AG09309 (cell line): ENCODE measurements around the gene NOP14.

Experiments used
- DNase-seq: peaks from one replicate; pipeline ENCODE4 v3.0.0-alpha.2; 2010; ENCODE audit warnings: low read depth
- H3K4me3 ChIP-seq: 2 replicates; pipeline ENCODE4 v1.5.1; 2011; ENCODE audit warnings: mild to moderate bottlenecking, low read depth, low read length, moderate library complexity; ENCODE audit not compliant: control insufficient read depth
- CTCF ChIP-seq: IDR thresholded peaks from 2 replicates; pipeline ENCODE4 v1.5.1; 2011; ENCODE audit warnings: mild to moderate bottlenecking, low read depth, low read length, inconsistent platforms; ENCODE audit not compliant: insufficient read depth, control insufficient read depth; ENCODE audit errors: missing control alignments

NOP14 gene

GRCh38 chr4:2929469-2929868, 33.7 kb downstream of the NOP14 start:
- DNase-seq: no peak
- H3K4me3 ChIP-seq: no peak overlapping the region
- no peak for TF ChIP-seq CTCF

GRCh38 chr4:2928242-2929176, 34.7 kb downstream of the NOP14 start:
- no peak overlapping the region for H3K4me3 ChIP-seq
- no peak for TF ChIP-seq CTCF
- no peak for DNase-seq

- no peak overlapping the region for H3K4me3 ChIP-seq
- TF ChIP-seq CTCF: no peak
- no peak for DNase-seq
These were observed 35.5 kb downstream of the NOP14 start for GRCh38 chr4:2927696-2928075.

GRCh38 chr4:2927016-2927695, 36.0 kb downstream of the NOP14 start:
- H3K4me3 ChIP-seq: no peak overlapping the region
- no peak for DNase-seq
- TF ChIP-seq CTCF: no peak

- no peak for TF ChIP-seq CTCF
- H3K4me3 ChIP-seq: no peak overlapping the region
- no peak for DNase-seq
These were observed 37.0 kb downstream of the NOP14 start for GRCh38 chr4:2925931-2926860.

GRCh38 chr4:2925496-2925895, 37.7 kb downstream of the NOP14 start:
- no peak for TF ChIP-seq CTCF
- DNase-seq: no peak
- H3K4me3 ChIP-seq: no peak overlapping the region
